ENCODE data around the gene TRAPPC12. TPM values are rescaled to one million over a fixed set of nuclear protein-coding genes. Genes with fewer than 3 reads are reported as not detected.

TRAPPC12 gene
- total RNA-seq, 4 donors from 2014 or later, result 90.2 to 248 (median 157) TPM

DNA sequence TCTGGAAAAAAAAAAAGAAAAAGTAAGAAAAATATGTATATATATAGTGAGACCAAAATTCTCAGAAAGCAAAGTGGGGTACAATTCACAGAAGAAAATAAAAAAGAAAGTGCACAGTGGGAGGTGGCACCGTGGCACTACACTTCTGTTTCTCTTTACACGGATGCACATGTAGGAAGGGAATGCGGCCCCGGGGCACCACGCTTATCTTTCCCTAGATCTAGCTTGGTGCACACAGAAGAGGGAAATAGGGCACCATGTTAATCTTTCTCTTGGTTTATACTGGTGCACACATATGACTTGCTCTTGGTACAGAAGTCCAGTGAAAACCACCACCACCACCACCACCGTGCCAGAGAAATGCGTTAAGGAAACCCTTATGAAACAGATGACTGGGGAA, 33.9 kb upstream of the TRAPPC12 start:
- H3K4me3 ChIP-seq, result no peak overlapping the region
- DNase-seq (ENCODE audit: low spot score in 2 of 2), result peak in 1 of 2 donors; percentile 45
- H3K27me3 ChIP-seq, result no peaks in the 10 kb centered on the region
- H3K36me3 ChIP-seq, result peaks cover 4% of the 10 kb centered on the region
- WGBS, result 88% methylated on average over 7 of the region's 7 CpGs
- TF ChIP-seq POLR2A (IDR thresholded peaks at IDR 0.05) (no peak), CTCF (IDR thresholded peaks at IDR 0.05) (no peak), POLR2AphosphoS5 (IDR thresholded peaks at IDR 0.05) (no peak), EP300 (IDR thresholded peaks at IDR 0.05) (no peak)
- no peak overlapping the region for H3K27ac ChIP-seq
- H3K9me3 ChIP-seq, result no peaks in the 10 kb centered on the region
- H3K4me1 ChIP-seq, result peaks cover 9% of the 10 kb centered on the region

GRCh38 chr2:3348767-3349166, 30.7 kb upstream of the TRAPPC12 start:
- H3K4me3 ChIP-seq, result peak overlapping the region; percentile 21
- peak in 1 of 2 donors; percentile 66 for DNase-seq (ENCODE audit: low spot score in 2 of 2)
- H3K4me1 ChIP-seq, result peaks cover 9% of the 10 kb centered on the region
- H3K27me3 ChIP-seq, result no peaks in the 10 kb centered on the region
- H3K27ac ChIP-seq, result peak overlapping the region; percentile 68
- peaks cover 13% of the 10 kb centered on the region for H3K36me3 ChIP-seq
- 75% methylated on average over 7 of the region's 12 CpGs for WGBS
- TF ChIP-seq CTCF (IDR thresholded peaks at IDR 0.05) (no peak), POLR2AphosphoS5 (IDR thresholded peaks at IDR 0.05) (no peak), EP300 (IDR thresholded peaks at IDR 0.05) (no peak), POLR2A (IDR thresholded peaks at IDR 0.05) (no peak)
- H3K9me3 ChIP-seq, result no peaks in the 10 kb centered on the region

DNA sequence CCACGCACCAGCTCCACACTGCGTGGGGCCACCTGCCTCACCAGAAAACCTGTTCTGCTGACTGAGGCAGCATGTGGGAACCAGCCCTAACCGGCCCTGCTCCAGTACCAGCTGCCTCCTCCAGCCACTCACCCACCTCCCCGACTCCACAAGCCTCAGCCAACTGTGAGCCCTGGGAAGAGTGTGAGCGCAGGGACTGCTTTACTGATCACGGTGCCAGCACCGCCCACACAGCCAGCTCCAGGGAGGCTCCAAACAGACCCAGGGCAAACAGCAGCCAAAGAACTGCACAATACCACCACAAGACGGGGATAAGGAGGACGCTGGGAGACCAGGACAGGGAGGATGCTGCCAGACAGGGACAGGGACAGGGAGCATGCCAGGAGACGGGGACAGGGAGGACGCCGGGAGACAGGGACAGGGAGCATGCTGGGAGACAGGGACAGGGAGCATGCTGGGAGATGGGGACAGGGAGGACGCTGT, 30.2 kb upstream of the TRAPPC12 start:
- Histone ChIP-seq H3K27me3 (no peaks in the 10 kb centered on the region), H3K9me3 (no peaks in the 10 kb centered on the region), H3K4me3 (peak overlapping the region; percentile 21), H3K36me3 (peaks cover 16% of the 10 kb centered on the region), H3K4me1 (peaks cover 9% of the 10 kb centered on the region), H3K27ac (peak overlapping the region; percentile 68)
- TF ChIP-seq POLR2AphosphoS5 (IDR thresholded peaks at IDR 0.05) (no peak), EP300 (IDR thresholded peaks at IDR 0.05) (no peak), CTCF (IDR thresholded peaks at IDR 0.05) (no peak), POLR2A (IDR thresholded peaks at IDR 0.05) (no peak)
- 44% methylated on average over 11 of the region's 13 CpGs for WGBS
- DNase-seq (ENCODE audit: low spot score in 2 of 2), result peak in 1 of 2 donors; percentile 67

GRCh38 chr2:3354986-3355385, 24.5 kb upstream of the TRAPPC12 start:
- no peaks in the 10 kb centered on the region for H3K9me3 ChIP-seq
- no peak for TF ChIP-seq CTCF (IDR thresholded peaks at IDR 0.05)
- TF ChIP-seq EP300 (IDR thresholded peaks at IDR 0.05), result no peak
- no peak for TF ChIP-seq POLR2AphosphoS5 (IDR thresholded peaks at IDR 0.05)
- TF ChIP-seq POLR2A (IDR thresholded peaks at IDR 0.05), result no peak
- no peaks in the 10 kb centered on the region for H3K27me3 ChIP-seq
- peaks cover 12% of the 10 kb centered on the region for H3K36me3 ChIP-seq
- no peak overlapping the region for H3K4me3 ChIP-seq
- 94% methylated on average over 3 of the region's 3 CpGs for WGBS
- H3K27ac ChIP-seq, result no peak overlapping the region
- H3K4me1 ChIP-seq, result no peaks in the 10 kb centered on the region
- no peak for DNase-seq (ENCODE audit: low spot score in 2 of 2)

DNA sequence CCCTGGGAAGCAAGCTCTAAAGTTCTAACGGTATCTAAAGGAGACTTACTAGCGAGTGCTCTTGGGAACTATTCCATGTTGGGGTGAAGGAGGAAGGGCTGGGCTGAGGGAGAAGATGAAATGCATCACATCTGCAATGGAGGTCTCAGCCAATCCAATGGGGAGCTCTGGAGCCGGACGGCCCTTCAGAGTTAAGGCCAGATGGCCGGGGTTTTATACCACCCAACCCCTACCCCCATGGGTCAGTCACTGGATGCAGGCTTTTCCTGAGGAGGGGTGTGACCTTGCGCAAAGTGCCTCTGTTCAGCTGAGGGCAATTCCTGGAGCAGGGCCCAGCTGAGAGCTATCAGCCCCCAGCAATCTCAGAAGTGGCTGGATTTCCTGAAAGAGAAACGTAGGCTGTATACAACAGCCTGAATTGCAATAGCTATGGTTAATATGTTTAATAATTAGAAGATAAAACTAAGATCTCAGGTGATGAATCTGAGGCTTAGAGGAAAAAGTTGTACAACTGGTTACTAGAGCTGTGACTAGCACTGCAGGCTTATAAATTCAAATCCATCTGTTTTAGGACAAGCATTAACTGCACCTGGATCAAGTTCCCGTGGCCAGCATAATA, 23.4 kb upstream of the TRAPPC12 start:
- WGBS, result 81% methylated on average over 8 of the region's 8 CpGs

More for the DNA sequence above, 23.4 kb upstream of the TRAPPC12 start:
- TF ChIP-seq EP300 (IDR thresholded peaks at IDR 0.05) (no peak), POLR2AphosphoS5 (IDR thresholded peaks at IDR 0.05) (no peak), POLR2A (IDR thresholded peaks at IDR 0.05) (no peak)
- H3K27ac ChIP-seq, result no peak overlapping the region
- no peak for DNase-seq (ENCODE audit: low spot score in 2 of 2)
- H3K4me1 ChIP-seq, result no peaks in the 10 kb centered on the region
- no peaks in the 10 kb centered on the region for H3K27me3 ChIP-seq
- no peaks in the 10 kb centered on the region for H3K9me3 ChIP-seq
- H3K4me3 ChIP-seq, result no peak overlapping the region
- H3K36me3 ChIP-seq, result peaks cover 12% of the 10 kb centered on the region
